ENCODE measurements around the gene EPO.

EPO gene

DNA sequence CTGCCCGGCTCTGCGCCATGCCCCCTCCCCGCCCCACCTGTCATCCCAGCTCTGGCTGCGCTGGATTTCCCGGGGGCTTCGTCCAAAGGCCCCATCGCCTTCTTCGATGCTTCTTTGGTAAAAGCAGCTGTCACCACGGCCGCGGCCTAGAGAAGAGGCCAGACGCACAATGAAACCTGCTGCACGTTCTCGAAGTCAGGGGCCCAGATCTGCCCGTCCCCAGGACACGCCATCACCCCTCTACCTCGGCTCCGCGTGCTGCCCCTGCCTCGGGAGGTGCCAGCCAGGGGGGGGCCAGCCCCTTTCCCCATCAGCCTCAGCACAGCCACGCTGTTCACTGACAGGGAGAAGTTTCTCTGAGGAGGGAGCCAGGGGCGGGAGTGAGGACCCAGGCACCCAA is 33.0 kb upstream of the EPO start:
- no peak for DNase-seq (ENCODE audit: low read depth)
- TF ChIP-seq, protein P1, sequence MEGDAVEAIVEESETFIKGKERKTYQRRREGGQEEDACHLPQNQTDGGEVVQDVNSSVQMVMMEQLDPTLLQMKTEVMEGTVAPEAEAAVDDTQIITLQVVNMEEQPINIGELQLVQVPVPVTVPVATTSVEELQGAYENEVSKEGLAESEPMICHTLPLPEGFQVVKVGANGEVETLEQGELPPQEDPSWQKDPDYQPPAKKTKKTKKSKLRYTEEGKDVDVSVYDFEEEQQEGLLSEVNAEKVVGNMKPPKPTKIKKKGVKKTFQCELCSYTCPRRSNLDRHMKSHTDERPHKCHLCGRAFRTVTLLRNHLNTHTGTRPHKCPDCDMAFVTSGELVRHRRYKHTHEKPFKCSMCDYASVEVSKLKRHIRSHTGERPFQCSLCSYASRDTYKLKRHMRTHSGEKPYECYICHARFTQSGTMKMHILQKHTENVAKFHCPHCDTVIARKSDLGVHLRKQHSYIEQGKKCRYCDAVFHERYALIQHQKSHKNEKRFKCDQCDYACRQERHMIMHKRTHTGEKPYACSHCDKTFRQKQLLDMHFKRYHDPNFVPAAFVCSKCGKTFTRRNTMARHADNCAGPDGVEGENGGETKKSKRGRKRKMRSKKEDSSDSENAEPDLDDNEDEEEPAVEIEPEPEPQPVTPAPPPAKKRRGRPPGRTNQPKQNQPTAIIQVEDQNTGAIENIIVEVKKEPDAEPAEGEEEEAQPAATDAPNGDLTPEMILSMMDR (IDR thresholded peaks at IDR 0.05; ENCODE audit: control insufficient read depth, insufficient read depth, low read depth, low read length, missing control alignments) = no peak
- H3K4me3 ChIP-seq (ENCODE audit: control insufficient read depth, low read depth, low read length) = no peak overlapping the region

DNA sequence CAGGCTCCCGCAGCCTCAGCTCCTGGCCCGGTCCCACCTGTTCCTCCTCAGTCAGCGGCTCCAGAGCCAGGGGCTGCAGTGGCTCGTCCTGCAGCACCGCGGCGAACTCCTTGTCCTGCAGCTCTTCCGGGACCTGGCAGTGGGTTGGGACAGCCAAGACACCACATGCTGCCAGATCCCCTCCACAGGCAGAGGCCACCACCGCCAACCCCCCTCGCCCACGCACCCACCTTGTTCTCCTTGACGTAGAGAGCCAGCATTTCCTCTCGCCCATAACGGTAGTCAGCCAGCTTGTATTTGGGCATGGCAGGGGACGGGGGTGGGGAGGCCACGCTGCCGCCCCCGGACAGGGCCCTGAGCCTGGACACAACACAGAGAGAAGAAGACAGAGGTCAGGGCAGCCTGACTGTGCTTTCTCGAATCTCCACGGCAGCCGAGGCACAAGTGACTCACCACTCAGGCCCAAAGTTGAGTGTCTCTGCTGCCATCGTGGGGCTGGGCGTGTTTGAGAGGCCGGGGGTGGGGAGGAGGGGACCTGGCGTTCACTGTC is 32.4 kb upstream of the EPO start:
- TF ChIP-seq, protein P1 (IDR thresholded peaks at IDR 0.05; ENCODE audit: control insufficient read depth, insufficient read depth, low read depth, low read length, missing control alignments) = no peak
- no peak for DNase-seq (ENCODE audit: low read depth)
- no peak overlapping the region for H3K4me3 ChIP-seq (ENCODE audit: control insufficient read depth, low read depth, low read length)

GRCh38 chr7:100688326-100688860 is 31.9 kb upstream of the EPO start:
- no peak overlapping the region for H3K4me3 ChIP-seq (ENCODE audit: control insufficient read depth, low read depth, low read length)
- DNase-seq (ENCODE audit: low read depth) = no peak
- TF ChIP-seq, protein P1 (IDR thresholded peaks at IDR 0.05; ENCODE audit: control insufficient read depth, insufficient read depth, low read depth, low read length, missing control alignments) = no peak

DNA sequence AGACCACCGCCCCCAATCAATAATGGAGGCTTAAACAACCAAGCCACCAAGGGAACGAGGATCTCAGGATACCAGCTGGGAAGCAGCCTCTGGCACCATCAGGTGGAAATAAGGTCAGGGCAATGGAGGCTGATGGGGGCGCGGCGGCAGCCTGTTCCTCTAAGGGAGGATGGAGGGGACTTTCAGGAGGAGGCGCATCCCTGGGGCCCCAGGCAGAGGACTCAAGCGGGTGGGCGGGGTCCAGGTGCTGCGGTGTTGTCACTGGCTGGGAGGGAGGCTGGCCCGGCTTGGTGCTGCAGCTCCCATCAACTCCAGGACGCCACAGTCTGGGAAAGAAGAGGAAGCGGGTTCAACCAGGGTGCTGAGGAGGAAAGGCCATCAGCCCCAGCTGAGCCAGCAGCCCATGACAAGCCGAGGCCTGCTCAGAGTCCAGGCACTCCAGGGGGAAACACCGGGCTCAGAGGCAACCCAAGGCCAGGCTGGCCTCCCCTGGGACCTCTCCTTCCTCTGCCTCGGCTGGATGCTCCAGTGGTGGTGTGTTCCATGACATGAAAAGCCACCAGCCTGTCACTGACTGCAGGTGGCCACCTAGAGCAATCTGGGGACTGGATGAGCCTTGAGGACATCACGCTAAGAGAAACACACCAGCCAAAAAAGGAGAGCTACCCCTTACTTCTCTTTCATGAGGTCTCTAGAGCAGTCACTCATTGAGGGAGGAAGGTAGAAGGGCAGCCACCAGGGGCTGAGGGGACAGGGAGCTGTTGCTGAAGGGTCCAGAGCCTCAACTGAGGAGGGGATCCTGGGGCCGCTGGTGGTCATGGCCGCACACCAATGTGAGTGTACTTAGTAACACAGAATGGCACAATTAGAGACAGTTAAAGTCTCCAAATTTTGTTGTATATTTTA is 30.8 kb upstream of the EPO start:
- no peak for DNase-seq (ENCODE audit: low read depth)
- TF ChIP-seq, protein P1 (IDR thresholded peaks at IDR 0.05; ENCODE audit: control insufficient read depth, insufficient read depth, low read depth, low read length, missing control alignments) = no peak
- H3K4me3 ChIP-seq (ENCODE audit: control insufficient read depth, low read depth, low read length) = no peak overlapping the region

DNA sequence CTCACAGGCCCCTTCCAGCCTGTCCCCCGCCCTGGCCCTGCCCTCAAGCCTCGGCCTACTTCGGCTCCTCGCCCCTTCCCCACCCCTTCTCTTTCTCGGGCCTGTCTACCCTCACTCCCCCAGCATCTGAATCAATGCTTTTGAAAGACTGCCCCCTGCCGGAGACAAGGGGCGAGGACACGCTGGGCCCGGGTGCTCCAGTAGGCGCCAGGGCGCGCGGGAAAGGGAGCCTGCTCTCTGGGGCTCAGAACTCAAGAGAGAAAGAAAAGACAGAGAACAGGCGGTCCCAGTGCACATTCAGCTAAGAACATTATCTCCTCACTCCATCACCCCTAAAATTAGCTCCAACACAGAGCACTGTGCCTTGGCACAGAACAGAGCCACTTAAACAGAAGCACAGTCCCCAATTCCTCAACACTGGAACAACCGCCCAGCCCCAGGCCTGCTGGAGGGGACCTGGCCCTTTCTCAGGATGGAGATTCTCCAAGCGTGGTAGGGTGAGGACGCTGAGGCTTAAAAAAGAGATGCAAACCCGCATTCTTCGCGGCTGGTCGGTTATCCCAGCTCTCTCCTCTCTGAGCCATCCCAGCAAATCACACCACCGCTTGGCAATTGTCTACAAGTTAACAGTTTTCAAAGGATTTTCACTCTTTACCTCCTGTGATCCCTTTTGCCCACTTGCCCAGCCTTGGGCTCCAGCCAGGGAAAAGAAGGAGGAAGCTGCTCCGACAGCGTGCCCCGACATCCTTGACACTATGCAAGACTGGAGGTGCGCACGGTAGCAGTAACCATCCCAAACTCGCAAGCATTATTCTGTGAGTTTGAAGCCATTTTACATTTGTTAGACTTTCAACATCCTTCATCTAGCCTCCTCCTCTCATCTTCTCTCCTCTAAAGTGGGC is 28.3 kb upstream of the EPO start:
- peak overlapping the region; percentile 72 for H3K4me3 ChIP-seq (ENCODE audit: control insufficient read depth, low read depth, low read length)
- DNase-seq (ENCODE audit: low read depth) = no peak
- TF ChIP-seq, protein P1 (IDR thresholded peaks at IDR 0.05; ENCODE audit: control insufficient read depth, insufficient read depth, low read depth, low read length, missing control alignments) = peak; percentile 91

DNA sequence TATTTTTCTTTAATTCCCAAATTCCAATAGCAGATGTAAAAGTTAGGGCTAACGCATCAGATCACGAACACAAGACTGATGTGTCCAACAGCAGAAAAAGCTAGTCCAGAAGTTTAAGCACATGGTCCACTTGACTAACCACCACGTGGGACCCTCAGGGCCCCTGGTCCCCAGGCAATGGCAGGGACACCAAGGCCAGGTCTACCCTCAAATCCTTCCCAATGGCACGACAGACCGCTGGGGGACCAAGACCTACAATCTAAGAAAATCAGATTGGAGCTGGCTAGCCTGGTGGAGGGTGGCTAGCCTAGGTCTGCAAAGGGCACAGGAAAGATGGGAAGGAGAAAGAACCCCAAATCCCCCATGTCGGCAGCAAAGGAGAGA is 27.7 kb upstream of the EPO start:
- TF ChIP-seq, protein P1 (IDR thresholded peaks at IDR 0.05; ENCODE audit: control insufficient read depth, insufficient read depth, low read depth, low read length, missing control alignments) = no peak
- DNase-seq (ENCODE audit: low read depth) = no peak
- H3K4me3 ChIP-seq (ENCODE audit: control insufficient read depth, low read depth, low read length) = peak overlapping the region; percentile 72

Data from AG09309 (cell line).